ENCODE measurements around the gene MYD88.
A peak's percentile ranks its signal among the peaks of the same experiment; 100 is the strongest.
"Not testable (repeated sequence)": the region's sequence is repeated elsewhere in the genome, so short reads cannot be mapped to it uniquely, and the experiment has no call there.

MYD88 gene

DNA sequence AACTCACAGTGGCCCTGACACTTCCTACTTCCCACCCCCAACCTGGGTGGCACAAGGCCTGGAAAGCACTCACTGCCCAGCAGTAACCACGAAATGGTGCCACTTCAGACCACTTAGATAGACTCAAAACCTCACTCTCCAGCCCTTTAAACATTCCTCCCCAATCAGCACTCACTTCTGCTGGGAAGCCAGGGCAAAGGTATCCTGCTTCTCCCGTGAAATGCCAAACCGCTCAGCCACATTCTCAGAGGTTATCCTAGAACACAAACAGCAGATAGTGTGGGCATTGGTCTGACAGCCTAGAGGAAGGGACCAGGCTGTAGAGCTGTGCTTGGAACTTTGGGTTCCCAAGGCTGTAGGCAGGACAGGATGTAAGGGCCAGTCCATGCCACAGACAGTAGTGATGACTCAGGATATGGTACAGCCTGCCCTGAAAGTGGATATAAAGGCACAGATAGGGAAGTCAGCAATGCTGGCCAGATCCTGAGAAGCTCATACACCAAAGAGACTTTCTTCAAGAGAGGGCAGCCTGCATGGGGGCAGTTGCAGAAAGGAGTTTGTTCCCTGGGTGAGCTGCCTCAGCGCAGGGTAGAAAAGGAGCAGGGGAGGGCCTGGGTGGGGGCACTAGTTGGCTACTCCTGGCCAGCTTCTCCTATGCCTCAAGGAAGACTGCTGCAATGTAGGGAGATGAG is 10.7 kb upstream of the MYD88 start:
- no peak for DNase-seq

DNA sequence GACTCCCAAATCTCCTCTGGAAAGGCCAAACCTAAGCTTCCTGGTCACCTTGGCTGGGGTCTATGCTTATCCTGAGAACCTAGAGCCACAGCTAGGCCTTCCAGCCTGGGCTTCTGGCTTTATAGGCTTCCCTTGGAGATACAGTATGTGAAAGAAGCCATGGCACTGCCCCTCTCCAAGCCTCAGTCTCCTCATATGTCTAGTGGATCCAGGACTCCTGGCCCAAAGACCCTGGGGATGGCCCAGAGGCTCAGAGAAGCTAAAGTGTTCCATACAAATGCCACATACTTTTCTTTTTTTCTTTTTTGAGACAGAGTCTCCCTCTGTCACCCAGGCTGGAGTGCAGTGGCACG is 10.2 kb upstream of the MYD88 start:
- DNase-seq = no peak

DNA sequence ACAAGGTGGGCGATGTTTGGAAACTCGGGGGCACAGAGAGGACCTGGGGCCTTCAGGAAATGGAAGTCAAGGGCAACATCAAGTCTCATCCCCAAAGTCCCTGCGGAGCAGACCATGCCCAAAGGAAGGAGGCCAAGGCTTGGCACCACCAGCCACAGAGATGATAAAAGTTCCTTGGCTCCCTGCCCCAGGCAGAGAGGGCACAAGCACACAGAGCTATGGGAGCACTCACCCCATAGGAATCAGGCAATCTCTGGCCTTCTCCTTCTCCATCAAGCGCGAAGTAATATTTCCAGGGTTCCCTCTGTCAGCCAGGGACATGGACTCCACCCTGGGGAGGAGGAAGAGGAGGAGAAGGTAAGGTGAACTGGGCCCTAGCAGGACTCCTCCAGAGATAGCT is 9.4 kb upstream of the MYD88 start:
- no peak for DNase-seq

DNA sequence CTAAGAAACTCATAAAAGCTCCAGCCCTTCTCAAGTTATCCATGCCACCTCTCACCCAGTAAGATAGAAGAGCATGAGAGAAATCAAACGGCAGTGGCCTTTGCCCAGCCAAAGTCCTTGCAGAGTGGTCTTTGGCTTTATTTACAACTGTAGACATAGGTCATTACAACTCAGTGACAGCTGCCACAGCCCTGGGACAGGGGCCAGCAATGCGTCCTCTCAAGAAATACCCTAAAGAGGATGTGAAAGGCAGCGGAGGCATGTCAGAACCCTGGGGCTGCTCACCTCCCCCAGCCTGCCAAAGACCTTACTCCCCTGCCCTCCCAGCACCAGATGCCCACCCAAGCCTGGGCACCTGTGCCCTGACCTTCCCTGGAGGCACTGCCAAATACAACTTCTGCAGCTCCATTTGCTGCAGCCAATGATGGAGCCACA is 7.8 kb upstream of the MYD88 start:
- DNase-seq = no peak

DNA sequence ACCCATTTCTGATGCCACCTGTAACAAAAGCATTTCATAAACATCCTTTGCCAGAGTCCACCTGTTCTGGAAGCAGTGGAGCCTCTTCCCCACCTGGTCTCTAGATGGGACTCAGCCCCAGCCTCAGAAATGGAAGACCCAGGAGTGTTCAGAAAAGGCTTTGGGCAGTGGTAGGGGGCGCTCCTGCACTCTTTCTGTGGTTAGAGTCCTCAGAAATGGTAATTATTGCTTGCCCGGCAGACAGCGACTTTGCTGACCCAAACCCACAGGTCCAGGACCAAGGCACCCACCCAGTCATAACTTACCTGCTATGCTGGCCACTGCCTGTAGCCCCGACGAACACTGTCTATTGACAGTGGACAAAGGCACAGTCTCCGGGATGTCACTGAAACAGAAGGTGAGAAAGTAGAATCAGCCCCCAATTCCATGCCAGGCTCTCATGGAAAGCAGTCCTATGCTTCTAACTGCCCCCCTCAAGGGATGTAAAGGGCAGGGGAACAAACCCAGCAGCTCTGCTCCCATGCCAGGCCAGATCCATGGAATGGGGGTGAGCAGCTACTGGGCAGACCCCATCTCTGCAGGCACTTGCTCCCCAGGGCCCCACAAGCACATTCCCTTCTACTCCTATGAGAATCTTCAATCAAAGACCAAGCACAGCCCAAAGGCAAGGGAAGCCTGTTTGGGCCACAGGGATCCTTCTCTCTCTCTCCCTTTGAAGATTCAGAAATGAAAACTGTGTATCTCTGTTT is 6.7 kb upstream of the MYD88 start:
- DNase-seq = no peak

DNA sequence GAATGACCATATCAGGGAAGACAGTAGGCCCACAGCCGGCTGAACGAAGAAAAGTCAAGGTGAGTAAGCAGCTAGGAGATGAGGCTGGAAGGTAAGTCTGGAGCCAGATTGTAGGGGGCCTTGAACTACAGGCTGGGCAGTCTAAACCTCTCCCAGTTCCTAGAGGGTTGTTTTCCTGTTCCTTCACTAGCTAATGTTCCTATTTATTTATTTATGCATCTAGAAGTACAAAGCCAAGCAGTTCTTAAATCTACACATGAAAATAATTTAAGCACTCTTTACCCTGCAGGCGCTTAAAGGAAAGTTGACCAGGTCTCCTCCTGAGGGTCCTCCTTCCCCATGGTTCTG is 5.3 kb upstream of the MYD88 start:
- no peak for DNase-seq

DNA sequence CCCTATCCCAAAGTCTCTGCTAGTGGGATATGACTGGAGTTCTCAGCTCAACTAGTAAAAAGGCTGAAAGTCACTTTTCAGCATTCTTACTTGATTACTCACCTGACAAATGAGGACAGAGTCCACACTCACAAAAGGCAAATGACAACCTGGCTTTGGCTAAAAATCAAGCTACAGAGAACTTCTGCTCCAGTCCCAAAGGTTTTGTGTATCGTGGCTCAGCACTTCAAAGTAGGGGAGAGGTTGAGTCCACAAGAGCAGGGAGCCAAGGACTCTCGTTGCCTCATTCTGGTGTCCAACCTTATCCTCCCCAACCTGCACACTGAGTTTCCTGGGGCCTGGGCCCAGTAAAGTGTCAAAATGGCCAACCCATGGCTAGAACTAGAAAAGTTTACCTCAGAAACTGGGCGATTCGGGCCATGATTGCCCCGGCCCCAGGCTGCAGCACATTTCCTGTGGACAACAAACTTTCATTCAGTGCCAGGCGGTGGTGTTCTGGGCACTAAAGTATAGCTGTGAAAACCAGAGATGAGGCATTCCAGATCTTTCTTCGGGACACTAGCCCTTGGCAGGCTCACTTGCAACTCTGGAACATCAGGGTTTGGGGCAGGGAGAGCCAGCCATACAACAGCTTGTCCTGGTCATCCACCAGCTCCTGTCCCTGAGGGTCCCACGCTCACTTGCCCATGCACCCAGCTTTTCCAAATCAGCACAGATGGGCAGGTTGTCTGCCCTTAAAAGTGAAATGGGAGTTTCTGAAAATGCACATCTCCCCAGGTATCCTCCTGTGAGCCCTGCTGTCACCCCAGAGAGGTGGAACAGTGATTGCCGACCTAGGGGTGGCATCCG is 4.7 kb upstream of the MYD88 start:
- no peak for DNase-seq

DNA sequence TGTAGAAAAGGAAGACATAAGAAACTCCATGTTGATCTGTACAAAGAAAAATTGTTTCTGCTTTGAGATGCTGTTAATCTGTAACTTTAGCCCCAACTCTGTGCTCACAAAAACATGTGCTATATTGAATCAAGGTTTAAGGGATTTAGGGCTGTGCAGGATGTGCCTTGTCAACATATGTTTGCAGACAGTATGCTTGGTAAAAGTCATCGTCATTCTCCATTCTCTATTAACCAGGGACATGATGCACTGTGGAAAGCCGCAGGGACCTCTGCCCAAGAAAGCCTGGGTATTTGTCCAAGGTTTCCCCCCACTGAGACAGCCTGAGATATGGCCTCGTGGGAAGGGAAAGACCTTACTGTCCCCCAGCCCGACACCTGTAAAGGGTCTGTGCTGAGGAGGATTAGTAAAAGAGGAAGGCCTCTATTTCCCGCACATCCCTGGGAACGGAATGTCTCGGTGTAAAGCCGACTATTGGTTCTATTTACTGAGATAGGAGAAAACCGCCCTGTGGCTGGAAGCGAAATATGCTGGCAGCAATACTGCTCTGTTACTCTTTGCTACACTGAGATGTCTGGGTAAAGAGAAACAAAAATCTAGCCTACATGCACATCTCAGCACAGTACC is 3.8 kb upstream of the MYD88 start:
- DNase-seq = not testable (repeated sequence)

DNA sequence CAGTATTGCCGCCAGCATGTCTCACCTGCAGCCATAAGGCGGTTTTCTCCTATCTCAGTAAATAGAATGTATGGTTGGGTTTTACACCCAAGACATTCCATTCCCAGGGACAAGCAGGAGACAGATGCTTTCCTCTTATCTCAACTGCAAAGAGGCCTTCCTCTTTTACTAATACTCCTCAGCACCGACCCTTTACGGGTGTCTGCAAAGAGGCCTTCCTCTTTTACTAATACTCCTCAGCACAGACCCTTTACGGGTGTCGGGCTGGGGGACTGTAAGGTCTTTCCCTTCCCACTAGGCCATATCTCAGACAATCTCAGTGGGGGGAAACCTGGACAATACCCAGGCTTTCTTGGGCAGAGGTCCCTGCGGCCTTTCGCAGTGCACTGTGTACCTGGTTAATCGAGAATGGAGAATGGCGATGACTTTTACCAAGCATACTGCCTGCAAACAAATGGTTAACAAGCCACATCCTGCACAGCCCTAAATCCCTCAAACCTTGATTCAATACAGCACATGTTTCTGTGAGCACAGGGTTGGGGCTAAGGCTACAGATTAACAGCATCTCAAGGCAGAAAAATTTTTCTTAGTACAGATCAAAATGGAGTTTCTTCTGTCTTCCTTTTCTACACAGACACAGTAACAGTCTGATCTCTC is 2.7 kb upstream of the MYD88 start:
- not testable (repeated sequence) for DNase-seq

DNA sequence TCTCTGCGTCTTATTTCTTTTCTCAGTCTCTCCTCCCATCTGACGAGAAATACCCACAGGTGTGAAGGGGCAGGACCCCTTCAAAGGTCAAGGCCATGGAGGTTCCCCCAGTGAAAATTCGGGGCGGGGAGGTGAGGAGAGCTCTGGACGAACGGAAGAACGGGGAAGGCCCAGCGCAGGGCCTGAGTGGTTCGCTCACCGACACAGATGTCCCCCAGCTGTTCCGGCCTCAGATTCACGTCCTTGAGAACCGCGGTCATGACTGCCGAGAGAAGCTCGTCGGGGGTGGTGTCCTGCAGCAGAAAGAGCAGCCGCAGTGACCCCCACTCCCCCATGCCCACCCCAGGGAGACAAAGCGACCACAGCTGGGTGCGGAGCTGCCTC is 2.1 kb upstream of the MYD88 start:
- DNase-seq = no peak

DNA sequence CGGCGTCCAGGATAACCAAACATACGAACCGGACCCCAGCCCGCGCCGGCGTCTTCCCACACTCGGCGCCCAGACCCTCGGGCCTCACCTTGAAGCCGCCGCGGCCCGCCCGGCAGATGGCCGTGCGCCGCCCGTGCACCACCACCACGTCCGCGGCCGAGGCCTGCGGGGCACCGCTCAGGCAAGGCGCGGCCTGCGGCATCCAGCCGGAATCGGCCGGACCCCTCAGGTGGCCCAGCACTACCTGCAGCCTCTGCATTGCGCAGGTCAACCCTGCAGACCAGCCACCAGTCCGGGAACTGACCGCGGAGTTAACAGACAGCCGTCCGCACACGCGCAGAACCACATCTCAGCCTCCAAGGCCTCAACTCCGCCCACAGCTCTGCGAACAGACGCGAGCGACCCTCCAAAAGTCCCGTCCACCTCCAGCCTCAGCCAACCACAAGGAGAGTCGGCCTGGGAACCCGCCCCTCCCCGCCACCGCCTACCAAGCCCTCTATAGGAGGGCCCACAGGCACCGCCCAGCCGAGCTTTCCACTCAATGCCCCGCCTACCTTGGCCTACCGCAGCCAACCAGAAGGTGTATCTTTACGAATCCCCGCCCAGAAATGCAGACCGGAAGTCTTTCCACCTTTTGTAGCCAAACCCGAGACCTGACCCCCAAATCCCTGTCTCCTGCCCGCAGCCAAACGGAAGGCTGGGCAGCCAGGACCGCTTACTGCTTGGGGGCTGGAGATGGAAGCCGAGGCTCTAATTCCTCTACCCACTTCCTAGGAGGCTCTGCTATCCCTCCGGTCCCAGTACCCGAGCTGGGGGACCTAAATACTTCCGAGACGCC is 1.5 kb upstream of the MYD88 start, which contains the start of gene ACAA1:
TSS of gene ACAA1 (minus strand) at position 351 of the 838 bp plus-strand sequence. CDS start at position 259, 92 bp downstream.
- DNase-seq = peak; percentile 99

DNA sequence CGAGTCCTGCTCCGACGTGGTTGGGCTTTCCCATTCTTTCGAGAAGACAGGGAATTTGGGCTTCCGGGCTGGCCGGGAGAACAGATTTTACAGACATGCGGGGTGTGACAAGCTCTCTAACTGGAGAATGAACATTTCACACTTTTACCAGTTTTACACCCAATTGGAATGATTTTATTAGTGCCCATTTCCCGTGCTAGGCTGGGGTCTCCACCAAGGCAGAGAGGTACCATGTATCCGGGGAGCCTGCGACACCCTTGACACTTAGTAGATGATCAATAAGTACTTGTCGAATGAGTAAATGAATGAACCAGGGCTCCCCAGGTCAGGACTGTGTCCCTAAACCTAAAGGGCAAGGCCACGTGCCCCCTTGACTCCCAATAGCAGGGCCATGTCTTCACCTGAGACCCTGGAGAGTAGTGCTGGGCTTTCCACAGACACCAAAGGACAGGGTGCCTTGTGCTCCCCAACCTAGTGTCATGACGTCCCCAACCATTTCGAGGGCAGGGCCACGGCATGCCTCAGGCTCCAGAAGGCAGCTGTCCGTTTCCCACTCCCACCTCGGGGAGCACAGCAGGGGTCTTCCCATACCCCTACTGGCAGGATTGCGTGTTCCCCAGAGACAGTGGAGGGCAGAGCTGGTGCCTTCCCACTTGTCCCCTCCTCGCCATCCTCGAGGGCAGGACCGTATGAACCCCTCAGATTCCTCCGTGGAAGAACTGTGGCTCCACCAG is 679 bp upstream of the MYD88 start:
- DNase-seq = no peak

DNA sequence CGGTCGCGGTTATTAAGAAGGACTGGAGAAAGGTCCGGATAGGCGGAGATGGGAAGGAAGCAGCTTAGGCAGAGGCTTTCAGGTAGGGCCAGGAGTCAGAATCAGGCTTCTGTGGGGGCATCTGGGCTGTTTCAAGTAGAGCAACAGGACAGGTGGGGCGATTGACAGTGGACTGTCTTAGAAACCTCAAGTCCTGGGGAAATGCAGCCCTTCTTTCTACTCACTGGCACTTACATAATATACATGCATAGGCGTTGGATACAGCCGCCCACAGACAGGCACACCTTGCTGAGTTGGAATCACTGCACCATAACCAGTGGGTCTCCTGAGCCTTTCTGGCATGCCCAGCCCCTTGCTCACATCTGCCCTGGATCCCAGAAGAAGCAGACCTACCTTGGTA is 730 bp downstream of the MYD88 start:
- DNase-seq = no peak

DNA sequence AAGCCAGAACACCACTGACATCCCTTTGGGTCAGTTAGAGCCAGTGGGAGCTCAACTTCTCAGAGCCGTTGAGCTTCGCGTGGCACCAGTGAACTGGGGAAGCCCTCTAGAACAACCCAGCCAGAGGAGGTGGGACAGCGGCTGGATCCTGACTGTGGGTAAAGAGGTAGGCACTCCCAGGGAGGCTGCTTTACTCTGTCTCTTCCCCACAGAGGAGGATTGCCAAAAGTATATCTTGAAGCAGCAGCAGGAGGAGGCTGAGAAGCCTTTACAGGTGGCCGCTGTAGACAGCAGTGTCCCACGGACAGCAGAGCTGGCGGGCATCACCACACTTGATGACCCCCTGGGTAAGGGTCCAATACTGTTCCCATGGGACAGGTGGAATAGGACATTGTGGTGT is 1.2 kb downstream of the MYD88 start:
- no peak for DNase-seq

DNA sequence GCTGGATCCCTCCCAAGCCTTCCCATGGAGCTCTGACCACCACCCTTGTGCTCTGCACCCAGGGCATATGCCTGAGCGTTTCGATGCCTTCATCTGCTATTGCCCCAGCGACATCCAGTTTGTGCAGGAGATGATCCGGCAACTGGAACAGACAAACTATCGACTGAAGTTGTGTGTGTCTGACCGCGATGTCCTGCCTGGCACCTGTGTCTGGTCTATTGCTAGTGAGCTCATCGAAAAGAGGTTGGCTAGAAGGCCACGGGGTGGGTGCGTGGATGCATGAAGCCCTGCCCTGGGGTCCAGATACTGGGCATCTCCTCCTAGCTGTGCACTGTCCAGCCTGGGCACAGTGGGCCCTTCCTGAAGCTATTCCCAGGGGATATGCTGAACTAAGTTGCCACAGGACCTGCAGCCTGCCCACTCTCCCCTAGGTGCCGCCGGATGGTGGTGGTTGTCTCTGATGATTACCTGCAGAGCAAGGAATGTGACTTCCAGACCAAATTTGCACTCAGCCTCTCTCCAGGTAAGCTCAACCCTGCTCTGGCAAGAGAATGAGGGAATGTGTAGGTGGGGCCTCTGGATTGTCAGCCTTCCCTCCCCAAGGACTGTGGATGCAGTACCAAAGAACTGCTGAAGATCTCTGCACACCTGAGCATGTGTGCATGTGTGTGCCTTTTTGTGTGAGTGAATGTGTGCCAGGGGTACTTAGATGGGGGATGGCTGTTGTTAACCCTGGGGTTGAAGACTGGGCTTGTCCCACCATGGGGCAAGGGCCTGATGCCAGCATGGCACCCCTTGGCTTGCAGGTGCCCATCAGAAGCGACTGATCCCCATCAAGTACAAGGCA is 2.1 kb downstream of the MYD88 start:
- no peak for DNase-seq

DNA sequence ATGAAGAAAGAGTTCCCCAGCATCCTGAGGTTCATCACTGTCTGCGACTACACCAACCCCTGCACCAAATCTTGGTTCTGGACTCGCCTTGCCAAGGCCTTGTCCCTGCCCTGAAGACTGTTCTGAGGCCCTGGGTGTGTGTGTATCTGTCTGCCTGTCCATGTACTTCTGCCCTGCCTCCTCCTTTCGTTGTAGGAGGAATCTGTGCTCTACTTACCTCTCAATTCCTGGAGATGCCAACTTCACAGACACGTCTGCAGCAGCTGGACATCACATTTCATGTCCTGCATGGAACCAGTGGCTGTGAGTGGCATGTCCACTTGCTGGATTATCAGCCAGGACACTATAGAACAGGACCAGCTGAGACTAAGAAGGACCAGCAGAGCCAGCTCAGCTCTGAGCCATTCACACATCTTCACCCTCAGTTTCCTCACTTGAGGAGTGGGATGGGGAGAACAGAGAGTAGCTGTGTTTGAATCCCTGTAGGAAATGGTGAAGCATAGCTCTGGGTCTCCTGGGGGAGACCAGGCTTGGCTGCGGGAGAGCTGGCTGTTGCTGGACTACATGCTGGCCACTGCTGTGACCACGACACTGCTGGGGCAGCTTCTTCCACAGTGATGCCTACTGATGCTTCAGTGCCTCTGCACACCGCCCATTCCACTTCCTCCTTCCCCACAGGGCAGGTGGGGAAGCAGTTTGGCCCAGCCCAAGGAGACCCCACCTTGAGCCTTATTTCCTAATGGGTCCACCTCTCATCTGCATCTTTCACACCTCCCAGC is 2.9 kb downstream of the MYD88 start:
- DNase-seq = no peak

DNA sequence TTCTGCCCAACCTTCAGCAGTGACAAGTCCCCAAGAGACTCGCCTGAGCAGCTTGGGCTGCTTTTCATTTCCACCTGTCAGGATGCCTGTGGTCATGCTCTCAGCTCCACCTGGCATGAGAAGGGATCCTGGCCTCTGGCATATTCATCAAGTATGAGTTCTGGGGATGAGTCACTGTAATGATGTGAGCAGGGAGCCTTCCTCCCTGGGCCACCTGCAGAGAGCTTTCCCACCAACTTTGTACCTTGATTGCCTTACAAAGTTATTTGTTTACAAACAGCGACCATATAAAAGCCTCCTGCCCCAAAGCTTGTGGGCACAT is 3.5 kb downstream of the MYD88 start:
- DNase-seq = no peak

DNA sequence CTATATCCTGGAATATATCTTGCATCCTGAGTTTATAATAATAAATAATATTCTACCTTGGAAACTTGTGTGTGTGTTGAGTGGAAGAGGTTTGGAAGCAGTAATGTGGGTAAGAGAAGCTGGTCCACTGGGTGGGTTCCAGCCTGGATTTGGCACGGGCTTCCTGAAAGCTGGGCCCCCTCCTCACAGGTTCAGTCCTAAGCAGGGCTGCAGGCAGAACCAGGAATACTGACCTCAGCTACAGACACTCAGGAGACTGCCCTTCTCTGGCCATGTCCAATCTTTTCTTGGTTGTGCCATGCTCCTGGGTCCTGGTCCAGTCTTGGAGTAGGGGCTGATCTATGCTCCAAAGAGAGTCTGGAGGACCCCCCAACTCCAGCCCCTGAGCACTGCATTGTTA is 4.5 kb downstream of the MYD88 start:
- DNase-seq = no peak

DNA sequence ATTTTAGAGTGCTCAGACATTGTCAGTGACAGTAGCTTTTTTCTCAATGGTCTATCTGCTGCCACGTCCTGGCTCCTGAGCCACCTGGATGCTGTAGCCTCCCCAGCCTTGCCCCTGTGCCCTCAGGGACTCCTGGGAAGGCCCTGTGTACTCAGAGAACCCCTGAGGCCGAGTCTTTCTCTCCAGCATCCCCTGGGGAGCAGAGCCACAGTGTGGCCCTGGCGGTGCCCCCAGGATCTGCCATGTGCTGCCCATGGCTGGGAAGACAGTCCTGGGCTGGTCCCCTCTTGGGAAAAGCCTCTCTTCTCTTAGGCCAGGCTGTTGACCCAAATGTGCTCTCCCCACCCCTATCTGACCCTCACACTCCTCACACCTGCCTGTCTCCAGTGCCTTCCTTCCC is 5.0 kb downstream of the MYD88 start:
- no peak for DNase-seq

DNA sequence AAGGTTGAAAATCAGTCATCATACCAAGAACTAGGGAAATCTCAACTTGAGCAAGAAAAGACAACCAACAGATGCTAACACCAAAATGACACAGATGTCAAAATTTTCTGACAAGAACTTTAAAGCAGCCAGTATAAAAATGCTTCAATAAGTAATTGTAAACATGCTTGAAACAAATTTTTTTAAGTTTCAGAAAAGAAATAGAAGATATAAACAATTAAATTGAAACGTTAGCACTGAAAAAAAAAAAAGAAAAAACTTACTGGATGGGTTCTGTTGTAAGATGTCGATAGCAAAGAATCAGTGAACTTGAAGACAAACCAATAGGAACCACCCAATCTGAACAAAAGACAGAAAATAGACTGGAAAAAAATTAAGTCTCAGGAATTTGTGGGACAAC is 8.0 kb downstream of the MYD88 start:
- DNase-seq = no peak
